ENCODE data around the gene R3HDM4.

The R3HDM4 gene

DNA sequence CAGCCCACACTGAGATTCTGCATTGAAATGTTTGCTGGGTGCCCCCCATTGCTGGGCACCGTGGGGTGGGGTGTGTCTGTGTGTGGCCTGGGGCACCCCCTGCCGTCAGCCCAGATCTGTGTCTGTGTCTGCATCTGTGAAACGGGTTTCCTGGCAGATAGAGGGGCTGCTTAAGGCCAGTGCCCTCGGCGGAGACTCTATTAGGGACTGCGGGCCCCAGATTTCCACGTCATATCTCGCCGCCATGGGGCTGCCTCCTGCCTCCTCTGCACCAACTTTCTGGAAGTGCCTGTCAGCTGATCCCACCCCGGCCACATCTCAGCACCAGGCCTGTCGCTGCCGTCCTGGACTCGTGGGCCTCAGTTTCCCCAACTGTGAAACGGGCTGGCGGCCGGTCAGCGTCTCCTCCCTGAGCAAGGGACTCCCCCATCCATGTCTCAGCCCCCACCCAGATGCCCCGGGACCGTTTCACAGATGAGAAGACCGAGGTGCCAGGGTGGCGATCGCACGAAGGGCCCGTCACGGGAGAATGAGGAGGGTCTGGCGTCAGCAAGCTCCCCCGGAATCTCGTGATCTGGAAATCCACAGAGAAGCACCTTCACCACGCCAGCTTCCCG is 34.2 kb upstream of the R3HDM4 start:
- DNase-seq: no peak

DNA sequence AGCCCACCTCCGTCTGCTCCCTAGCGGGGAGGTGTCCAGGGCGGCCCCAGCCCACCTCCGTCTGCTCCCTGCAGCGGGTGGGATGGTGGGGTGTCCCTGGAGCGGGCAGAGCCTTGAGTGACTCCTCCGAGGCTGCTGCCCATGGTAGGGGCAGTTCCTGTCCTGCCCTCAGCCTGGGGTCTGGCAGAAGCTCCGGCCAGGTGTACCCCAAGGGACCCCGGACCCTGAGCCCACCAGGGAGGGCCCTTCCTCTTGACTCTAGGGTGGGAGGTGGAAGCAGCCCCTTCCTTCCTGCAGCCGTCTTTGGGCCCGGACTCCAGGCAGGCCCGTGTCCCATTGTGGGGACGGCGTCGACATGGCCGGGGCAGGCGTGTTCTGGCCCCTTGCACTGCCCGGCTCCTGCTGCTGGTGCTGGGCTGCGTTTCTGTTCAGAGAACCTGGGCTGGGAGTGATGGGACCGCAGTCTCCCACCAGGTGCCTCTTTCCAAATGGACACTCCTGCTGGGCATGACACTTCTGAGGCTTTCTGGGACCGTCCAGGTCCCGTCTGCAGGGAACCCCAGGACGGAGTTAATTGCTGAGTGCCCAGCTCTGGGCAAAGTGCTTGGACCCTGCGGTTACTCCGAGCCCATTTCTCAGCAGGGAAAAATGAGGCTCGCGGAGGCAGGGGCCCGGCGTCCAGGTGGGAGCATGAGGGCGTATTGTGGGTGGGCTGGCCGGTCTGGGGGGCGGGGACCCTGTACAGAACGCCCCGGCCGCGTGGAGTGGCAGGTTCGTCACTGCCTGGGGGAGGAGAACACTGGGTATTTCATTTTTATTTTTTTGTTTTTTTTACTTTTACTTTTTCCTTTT is 32.6 kb upstream of the R3HDM4 start:
- no peak for DNase-seq

DNA sequence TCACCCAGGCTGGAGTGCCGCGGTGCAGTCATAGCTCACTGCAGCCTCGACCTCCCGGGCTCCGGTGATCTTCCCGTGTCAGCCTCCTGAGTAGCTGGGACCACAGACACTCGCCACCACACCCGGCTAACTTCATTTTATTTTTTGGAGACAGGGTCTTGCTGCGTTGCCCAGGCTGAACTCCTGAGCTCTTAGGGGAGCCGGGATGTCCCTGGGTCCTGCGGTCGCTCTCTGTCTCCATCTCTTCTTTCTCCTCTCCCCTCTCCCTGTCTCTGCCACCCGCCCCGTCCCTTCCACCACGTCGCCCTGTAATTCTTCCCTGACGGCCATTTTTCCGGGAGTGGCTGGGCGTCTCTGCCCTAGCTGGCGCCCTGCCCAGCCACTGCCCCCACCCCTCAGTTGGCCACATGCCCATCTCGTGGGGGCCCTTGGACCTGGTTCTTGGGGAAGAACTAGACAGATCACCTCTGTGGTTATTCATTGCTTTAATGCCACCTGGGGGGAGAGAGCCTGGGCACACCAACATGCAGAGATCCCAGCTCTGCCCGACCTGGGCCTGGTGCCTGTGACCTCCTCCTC is 31.7 kb upstream of the R3HDM4 start:
- DNase-seq: no peak

DNA sequence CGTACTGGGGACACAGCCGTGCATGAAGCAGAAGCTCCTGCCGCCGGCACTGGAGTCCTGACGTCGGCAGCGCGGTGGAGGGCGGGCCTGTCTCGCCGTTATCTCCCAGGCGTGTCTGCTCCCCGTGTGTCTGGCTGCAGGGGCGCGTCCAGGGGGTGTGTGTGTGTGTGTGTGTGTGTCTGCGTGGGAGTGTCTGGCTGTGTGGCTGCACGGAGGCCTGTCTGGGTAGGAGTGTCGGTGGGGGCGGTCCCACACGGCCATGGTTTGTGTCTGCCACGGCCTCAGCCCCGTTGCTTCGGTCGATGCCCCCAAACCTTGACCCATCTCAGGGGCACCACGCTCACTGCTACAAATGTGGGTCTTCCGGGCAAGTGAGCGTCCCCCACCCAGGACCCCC is 31.1 kb upstream of the R3HDM4 start:
- no peak for DNase-seq

DNA sequence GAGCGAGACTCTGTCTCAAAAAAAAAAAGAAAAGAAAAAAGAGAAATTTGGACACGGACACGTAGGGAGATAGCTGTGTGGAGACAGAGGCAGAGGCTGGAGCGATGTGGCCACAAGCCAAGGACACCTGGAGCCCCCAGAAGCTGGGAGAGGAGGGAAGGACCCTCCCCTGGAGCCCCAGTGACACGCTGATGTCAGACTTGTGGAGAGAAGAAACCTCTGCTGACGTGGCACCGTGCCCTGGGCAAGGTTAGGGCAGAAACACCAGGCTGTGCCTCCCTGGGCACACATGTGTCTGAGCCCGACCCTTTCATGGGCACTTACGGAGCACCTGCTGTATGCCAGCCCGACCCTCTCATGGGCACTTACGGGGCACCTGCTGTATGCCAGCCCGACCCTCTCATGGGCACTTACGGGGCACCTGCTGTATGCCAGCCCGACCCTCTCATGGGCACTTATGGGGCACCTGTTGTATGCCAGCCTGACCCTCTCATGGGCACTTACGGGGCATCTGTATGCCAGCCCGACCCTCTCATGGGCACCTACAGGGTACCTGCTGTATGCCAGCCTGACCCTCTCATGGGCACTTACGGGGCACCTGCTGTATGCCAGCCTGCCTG is 30.6 kb upstream of the R3HDM4 start:
- no peak for DNase-seq

DNA sequence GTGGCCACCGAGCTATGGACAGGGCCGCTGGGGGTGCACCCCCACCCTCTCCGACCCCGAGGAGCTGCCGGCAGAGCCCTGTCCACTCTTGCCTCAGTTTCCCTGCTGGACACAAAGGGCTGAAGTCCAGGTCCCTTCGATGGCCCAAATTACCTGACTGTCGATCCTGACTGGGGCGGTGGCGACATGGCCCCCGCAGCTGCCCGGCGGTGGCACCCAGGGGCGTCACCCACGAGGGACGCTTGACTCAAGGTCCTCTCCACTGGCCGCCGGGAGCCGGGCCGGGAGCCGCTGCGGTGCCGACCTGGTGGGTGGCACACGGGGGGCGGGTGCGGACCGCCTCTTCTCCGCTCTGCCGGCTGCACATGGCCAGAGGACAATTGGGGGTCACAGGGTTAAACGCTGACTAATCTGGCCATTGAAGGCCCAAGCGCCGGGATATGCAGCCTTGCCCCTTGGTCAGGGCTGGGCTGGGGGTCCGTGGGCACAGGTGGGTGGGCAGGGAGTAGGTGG is 29.2 kb upstream of the R3HDM4 start:
- DNase-seq: no peak

DNA sequence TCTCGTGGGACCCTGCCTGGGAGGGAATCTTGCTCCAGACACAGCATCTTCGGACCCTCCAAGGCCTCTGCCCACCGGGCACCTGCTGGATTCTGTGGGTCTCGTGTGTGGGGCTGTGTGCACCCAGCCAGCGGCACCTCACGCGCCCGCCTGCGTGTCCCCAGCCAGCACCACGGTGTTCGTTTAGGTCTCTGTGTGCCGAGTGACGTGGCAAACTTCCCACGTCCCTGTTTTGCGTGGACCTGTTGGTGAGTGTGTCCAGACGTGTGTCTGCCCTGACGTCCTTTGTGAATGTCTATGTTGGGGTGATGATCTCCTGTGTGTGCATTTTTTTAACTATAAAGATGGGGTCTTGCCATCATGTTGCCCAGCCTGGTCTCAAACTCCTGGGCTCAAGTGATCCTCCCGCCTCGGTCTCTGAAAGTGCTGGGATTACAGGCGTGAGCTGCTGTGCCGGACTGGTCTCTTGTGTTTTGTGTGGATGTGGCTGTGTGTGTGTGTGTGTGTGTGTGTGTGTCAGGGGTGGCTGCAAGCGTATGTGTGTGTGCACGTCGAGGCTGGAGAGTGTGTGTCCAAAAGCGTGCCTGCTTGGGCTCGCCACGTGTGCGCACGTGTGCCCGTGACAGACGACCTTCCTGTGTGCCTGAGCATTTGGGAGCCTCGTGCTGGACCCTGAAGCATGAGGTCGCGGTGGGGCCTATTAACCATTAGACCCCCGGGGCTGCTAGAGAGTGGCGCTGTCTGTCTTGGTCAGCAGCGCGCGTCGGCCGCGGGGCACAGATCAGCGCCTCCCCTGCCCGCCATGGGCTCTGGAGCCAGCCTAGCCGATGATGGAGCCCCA is 28.5 kb upstream of the R3HDM4 start:
- DNase-seq: no peak

DNA sequence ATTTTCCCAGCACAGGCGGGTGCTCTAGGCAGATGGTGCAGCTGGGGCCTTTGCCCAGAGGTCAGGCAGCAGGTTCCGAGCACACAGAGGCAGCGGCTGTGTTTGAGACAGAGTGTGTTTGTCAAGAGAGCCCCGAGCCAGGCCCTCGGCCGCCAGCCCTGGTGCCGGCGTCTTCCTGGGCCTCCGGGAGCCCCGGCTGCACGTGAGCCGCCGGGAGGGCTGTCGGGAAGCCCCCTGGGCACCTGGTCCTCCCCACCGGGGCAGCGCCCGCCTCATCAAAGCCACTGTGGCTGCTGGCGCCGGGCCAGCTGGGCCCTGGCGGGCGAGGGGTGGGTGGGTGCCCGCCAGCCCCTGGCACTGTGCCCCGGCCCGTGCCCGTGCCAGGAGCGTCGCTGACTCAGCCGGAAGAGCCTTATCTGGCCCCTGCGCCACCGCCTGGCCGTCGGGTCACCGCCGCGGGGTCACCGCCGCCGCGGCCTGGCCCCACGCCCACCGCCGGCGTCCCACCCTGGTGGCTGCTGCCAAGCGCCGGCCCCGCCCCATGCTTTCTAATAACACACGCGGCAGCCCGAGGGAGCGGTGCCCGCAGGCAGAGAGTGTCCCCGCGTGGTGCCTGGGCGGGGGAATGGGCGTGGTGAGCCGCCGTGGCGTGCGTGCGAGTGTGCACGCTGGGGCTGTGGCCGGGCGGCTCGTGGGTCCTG is 27.7 kb upstream of the R3HDM4 start:
- DNase-seq: peak; percentile 52

DNA sequence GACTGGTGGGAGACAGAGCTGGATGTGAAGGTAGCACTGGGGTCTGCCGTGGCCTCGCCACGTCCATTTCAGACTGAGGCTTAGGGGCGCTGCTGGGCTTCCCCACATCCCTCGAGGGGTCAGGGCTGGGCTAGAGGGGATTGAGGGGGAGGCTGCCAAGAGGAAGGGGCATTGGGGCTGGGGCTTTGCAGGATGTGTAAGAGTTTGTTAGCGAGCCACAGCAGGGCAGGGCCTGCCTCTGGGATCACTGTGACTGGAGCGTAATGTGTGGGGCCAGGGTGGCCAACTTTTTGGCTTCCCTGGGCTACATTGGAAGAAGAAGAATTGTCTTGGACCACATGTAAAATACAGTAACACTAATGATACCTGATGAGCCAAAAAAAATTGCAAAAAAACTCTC is 26.9 kb upstream of the R3HDM4 start:
- no peak for DNase-seq

DNA sequence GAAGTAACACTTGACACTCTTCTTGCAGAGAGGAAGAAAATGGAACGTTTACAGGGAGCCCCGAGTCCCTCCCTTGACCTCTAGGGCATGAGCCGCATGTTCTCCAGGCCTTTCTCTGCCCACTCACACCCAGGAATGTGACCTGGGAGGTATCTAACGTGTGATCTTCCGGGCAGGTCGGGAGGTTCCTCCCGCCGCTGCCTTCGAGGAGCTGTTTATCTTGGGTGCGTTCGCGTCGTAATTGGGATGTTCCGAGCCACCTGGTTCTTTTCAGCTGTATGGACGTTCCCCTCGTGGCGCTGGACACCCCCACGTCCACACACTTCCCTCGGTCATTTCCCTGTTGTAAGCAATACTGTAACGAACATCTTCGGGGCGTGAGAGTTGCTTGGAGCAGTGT is 26.4 kb upstream of the R3HDM4 start:
- no peak for DNase-seq

DNA sequence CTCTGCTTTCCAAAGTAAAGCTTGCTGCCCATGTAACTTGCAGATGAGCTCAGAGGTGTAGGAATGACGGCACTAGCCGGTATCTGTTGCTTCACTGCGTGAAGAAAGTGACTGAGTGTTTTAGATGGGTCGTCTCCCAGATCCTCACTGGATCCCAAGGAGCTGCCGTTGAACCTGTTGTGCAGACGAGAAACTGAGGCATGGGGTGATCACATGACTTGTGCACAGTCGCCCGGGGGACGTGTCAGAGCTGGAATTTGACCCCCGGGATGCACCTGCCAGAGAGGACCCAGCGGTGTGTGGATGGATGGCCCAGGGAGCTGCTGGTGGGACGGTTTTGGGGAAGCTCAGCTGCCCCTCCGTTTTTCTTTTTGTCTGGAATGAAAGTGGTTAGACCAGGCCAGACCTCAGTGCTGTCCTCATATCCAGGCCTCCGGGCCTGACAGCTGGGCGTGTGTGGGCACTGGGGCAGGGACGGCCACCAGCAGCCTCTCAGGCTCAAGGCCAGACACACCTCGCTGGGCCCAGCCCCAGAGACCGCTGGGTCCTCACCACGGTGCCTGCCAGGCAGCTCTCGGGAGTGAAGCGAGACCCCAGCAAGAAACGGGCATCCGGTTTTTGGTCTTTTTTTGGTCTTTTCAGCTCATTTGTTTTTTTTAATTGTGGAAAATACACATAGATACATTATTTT is 25.4 kb upstream of the R3HDM4 start:
- no peak for DNase-seq

DNA sequence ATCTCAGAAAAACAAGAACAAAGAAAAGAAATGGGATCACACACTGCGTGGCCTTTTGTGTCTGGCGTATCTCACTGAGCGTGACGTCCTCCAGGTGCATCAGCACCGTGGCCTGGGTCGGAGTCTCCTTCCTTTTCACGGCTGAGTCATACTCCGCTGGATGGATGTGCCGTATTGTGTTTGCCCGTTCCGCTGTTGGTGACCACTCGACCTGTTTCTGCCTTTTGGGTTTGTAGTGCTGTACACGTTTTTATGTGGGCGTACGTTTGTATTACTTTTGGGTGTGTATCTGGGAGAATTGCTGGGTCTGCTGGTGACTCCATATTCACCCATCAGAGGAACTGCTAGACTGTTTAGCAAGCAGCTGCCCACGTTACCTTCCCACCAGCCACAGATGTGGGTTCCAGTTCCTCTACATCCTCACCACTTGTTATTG is 24.3 kb upstream of the R3HDM4 start:
- no peak for DNase-seq

DNA sequence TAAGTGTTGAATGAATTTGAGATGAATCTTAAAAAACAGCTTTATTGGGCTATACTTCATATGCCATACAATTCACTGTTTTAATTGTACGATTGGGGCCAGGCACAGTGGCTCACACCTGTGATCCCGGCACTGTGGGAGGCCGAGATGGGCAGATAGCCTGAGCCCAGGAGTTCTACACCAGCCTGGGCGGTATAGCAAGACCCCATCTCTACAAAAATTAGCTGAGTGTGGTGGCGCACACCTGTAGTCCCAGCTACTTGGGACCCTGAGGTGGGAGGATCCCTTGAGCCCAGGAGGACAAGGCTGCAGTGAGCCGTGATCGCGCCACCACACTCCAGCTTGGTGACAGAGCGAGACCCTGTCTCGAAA is 23.1 kb upstream of the R3HDM4 start:
- DNase-seq: no peak

DNA sequence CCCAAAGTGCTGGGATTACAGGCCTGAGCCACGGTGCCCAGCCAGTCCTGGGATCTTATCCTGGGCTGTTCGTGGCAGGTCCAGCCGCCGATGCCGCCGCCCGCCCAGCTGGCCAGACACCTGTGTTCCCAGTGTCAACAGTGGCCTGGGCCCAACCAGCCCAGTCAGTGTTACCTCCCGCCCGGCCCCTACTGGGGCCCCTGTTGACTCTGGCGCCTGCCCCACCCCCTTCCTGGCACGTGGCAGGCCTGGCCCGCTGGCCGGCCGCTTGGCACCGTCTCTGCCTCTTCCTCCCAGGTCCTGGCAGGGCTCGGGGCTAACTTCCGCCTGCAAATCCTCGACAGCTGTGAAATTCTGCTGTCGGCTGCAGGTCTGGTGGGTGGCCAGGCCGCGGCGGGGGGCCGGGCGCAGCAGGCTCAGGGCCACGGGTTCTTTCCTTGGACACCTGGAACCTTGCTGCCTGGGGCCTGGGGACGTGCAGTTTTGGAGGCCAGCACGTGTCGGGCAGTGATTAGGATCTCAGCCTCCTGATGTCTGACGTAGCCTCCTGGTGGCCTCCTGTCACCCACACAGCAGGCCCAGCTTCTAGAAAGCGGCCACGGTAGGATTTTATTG is 22.0 kb upstream of the R3HDM4 start:
- DNase-seq: peak; percentile 77

DNA sequence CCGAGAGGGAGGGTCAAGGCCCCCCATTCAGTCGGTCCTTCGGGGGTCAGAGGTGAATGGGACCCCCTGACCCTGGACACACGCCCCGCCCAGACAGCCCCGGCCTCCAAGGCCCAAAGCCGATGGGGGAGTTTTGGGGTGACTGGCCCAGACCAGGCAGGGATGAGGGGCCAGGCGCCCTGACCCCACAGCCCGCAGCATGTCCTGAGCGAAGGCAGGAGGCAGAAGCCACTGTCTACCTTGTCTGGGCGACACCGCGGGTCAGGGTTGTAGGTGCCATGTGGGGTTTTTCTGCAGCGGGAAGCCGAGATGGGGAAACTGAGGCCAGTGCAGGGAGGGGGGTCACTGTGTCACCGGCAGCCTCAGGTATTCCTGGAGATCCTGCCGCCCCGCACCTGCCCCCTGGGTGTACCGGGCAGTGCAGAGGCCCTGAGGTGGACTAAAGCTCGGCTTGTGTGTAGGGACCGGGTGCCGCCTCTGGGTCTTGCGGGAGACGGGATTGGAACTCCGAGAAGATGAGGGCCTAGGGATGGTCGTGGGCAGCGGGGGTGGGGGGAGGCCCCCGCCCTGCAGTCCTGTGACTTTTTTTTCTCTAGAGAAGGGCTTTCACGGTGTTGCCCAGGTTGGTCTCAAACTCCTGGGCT is 21.3 kb upstream of the R3HDM4 start:
- DNase-seq: no peak

DNA sequence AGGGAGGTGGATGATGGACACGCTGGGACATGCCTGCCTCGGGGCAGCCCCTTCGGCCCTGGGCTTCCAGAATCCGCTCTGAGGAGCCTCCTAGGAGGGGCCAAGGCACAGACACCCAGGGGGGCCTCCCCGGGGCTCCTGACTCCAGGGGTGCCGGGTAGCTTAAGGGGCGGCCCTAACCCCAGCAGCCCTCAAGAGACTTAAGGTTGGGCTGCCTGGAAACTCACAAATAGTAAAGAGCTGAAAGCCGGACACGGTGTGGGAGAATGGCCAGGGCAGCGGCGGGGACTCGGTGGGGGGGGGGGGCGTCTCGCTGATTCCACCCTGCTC is 20.5 kb upstream of the R3HDM4 start:
- DNase-seq: no peak

DNA sequence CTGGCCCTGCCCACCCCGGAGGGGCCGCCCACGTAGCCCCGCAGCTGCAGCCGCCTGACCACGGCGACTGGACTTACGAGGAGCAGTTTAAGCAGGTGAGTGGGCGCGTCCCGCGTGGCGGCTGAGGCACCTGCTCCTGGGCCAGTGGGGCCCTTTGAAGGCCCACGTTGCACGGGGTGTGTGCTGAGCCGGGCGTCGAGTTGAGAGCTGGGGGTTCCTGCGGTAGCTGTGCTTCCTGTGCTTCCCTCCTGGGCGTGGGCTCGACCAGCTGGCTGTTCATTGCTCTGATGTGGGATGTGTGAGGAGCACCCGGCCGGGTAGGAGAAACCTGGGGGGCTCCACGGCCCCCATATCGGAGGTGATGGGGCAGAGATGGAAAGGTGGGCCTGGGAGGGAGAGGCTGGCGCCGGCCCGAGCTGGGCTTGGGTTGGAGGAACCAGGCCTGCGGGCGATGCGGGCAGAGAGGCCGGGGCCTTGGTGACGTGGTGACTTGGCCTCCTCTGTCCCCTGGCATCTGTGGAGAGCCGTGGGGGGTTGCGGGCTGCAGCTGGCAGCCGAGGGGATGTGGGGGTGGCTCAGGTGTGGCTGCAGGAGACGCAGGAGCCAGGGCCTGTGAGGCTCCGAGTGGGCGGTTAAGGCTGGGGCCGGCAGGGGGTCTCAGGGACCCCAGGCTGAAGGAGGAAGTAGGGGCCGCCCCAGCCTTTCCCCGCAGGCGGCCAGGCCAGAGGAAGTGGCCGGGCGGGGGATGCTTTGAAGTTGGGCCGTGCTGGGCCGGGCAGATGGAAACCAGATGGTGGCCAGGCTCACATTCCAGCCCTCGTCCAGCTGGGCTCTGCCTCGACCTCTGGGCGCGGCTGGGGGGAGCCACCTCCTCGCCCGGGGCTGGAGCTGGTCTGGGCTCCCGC is 19.9 kb upstream of the R3HDM4 start:
- no peak for DNase-seq

DNA sequence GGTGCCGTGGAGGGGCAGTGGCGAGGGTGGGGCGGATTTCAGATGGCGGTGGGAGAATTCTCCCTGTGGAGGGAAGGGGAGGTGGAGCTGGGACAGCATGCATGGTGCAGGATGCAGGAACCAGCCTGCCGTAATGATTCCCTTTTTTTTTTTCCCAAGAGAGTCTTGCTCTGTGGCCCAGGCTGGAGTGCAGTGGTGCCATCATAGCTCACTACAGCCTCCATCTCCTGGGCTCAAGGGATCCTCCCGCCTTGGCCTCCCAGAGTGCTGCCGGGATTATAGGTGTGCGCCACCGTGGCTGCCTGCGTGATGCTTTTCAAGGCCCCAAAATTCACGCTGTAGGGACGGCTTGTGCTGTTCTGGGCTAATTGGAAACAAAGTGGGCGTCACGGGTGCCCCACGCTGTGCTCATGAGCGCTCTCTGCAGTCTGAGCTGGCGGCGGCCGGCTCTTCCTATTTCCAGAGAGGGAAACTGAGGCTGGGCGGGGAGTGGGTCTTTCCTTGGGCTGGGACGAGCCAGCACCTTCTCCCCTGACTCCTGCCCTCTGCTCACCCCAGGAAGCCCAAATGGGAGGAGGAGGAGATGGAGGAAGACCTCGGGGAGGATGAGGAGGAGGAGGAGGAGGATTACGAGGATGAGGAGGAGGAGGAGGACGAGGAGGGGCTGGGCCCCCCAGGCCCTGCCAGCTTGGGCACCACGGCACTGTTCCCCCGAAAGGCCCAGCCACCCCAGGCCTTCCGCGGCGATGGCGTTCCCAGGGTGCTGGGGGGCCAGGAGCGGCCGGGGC is 19.0 kb upstream of the R3HDM4 start:
- DNase-seq: no peak

DNA sequence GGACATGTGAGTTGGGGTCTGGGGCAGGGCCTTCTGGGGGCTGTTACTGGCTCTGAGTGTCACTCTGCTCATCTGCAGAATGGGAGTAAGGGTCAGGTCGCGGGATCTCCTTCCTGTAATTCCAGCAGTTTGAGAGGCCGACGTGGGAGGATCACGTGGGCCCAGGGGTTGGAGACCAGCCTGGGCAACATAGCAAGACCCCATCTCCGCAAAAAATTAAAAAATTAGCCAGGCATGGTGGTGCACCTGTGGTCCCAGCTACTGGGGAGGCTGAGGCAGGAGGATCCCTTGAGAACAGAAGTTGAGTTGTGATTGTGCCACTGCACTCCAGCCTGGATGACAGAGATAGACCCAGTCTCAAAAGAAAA is 16.9 kb upstream of the R3HDM4 start:
- no peak for DNase-seq
